ENCODE data around the gene NUP50.

NUP50 gene

DNA sequence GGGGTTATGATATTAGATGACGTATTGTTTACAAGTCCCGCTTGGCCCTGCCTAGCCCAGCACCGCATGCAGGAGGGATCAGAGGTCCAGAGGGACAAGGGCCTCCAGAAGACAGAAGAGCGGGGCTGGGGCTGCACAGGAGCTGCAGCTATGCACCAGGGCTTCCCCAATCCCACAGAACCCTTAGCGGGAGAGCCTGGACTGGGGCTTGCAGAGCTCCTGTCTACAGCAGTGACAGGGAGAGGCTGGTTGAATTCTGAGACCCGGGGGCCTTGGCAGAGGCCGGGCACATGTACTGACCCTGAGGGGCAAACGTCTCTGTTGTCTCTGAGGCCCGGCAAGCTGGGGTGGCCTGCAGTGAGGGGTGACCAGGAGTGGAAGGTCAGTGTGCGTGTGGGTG, 70.1 kb downstream of the NUP50 start:
- no peak for DNase-seq

DNA sequence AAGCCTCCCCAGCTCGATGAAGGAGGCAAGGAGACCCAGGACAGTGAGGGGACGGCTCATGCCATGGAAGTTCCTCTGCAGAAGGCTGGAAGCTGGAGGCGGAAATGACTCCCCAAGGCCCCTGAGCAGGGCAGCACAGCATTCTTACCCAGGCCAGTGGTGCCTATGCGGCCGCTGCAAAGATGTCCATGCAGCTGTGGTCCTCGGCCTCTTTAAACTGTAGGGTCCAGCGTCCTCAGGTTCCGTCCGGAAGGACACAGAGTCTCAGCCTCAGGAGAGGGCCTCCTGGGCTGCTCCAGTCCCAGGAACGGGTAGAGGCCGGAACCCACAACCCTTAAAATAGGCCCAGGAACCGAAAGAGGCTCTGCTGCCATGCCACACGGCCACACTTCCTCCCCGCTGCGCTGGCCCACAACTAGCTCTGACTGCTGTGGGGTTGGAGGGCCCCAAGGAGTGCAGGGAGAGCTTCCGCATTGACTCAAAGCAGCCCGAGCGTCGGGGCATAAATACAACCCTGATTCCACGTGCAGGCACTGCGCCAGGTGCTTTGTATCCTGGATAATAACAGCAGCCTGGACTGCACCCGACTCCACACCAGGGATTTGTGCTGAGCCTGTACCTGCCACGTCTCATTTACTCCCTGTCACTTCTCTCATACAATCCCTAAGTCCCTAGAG, 71.5 kb downstream of the NUP50 start:
- DNase-seq, result peak; percentile 22 to 89 (median 51)

DNA sequence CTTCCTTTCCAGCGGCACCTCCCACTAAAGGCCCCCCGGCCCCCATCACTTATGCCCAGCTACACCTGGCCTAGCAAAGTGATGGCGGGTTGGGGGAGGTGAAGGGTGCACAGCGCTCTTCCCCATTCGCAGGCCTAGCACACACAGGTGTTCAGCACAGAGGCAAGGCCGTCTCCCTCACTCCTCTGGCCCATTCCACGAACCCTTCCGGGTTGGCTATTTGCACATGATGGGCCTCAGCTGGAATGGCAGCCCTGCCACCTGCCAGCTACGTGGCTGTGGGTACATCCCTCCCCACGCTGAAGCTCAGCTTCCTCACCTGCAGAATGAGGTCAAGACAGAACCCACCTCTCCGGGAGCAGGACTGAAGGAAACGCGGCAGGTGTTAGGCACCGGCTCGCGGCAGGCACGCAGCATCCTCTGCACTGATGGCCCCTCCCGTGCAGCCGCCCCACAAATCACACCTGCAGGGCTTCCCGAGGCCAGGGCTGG, 72.2 kb downstream of the NUP50 start:
- peak; percentile 51 to 66 (median 65) for DNase-seq

DNA sequence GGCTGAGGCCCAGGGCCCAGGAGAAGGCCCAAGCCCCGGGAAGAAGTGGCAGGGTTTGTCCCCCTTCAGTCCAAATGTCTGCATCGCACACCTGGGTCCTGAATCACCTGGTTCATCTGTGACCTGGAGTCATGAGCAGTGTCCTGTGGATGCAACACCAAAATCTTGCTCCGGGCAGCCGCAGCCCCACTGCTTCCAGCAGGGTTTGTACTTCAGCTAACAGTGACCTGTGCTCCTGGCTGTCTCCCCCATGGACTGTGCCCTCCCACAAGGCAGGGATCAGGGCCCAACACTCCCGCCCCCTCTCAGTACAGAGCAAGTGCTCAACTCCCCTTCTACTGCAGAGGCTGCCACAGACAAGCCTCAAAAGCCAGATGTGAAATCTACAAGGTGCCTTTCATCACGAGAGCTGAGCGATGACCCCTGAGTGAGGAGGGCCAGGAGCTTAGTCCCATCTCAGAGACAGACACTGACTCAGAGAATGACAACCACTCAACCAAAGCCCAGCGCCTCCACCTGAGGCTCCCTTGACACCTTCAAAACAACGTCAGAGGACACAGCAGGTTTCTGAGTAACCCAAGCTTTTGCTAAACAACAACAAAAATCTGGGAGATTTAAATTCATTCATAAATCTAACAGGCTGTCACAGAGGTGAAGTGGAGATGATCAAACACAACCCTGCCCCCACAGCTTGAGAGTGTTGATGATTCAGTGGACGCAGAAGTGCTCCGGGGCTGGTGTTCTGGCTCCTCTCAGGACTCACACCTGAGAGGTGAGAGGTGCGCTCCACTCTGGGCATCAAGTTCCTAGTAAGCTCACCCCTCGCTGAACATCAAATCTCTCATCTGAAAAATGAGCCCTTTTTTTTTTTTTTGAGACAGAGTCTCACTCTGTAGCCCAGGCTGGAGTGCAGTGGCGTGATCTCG, 73.6 kb downstream of the NUP50 start:
- peak in 2 of 3 experiments; percentile 2 to 31 for DNase-seq
